ENCODE results near the gene KCNH2. TPM values are rescaled to one million over a fixed set of nuclear protein-coding genes. Genes with fewer than 3 reads are reported as not detected.

KCNH2 gene
- polyA plus RNA-seq, 3 donors, result not detected

DNA sequence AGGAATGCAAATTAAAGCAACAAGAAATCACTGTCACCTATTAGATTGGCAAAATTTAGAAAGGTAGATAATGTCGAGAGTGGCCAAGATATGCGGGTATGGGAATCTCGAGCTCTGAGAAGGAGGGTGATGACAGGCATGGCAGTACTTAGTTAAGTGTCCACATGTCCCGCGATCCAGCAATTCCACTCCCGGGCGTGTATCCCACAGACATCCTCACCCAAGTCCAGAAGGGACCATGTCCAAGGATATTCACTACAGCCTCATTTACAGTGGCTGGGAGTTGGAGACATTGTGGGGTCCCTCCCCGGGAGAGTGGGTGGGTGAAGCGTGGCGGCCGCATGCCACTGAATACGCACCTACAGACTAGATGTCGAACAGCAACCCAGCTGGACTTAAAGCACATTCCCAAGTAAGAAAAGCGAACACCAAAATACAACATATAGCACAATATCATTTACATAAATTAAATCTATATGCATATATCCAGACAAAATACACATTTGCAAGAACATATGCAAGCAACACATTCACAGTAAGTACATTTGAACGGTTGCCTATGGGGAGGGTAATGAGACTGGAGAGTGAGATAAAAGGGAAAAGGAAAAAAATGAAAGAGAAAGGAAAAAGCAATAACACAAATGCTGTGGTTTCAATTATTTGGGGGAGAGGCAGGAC, 9.9 kb downstream of the KCNH2 start:
- Histone ChIP-seq H3K79me2 (ENCODE audit: insufficient read depth, low read length) (no peaks in the 10 kb centered on the region), H3K36me3 (replicated peaks in 1 of 2; ENCODE audit: control insufficient read depth in 1 of 2, insufficient read depth in 2 of 2, low read length in 2 of 2) (no peaks in the 10 kb centered on the region), H4K20me1 (ENCODE audit: insufficient read depth, low read length) (no peaks in the 10 kb centered on the region), H3K4me1 (ENCODE audit: control insufficient read depth in 1 of 2, insufficient read depth in 2 of 2, low read length in 2 of 2) (no peaks in the 10 kb centered on the region), H3K27me3 (ENCODE audit: control insufficient read depth in 2 of 2, insufficient read depth in 2 of 2, low read length in 2 of 2) (peaks cover 0 to 18% of the 10 kb centered on the region in 2 donors), H2AFZ (ENCODE audit: insufficient read depth, low read depth, low read length, poor library complexity, severe bottlenecking) (no peak overlapping the region), H3K4me2 (replicated peaks; ENCODE audit: extremely low read depth, low read length, poor library complexity, severe bottlenecking) (no peak overlapping the region), H3K9ac (ENCODE audit: insufficient read depth, low read length, poor library complexity, severe bottlenecking) (no peak overlapping the region), H3K9me3 (replicated peaks in 1 of 2; ENCODE audit: control insufficient read depth in 1 of 2, insufficient read depth in 1 of 2, low read length in 2 of 2) (no peaks in the 10 kb centered on the region), H3K4me3 (replicated peaks in 1 of 3; ENCODE audit: low read depth in 2 of 3, low read length in 3 of 3) (no peak overlapping the region), H3K27ac (ENCODE audit: low read depth in 1 of 2, low read length in 2 of 2) (no peak overlapping the region)
- Mint-ChIP-seq H3K27ac (no peak overlapping the region), H3K36me3 (no peaks in the 10 kb centered on the region), H3K4me3 (no peak overlapping the region), H3K9me3 (no peaks in the 10 kb centered on the region), H3K4me1 (no peaks in the 10 kb centered on the region), H3K27me3 (ENCODE audit: low read depth in 3 of 3) (peaks cover 25 to 65% (median 28%) of the 10 kb centered on the region in 3 donors)
- intact Hi-C loops (cut with micrococcal nuclease), result no loop called here
- no peak for DNase-seq
- 71% methylated on average over 4 of the region's 15 CpGs for WGBS (ENCODE audit: insufficient coverage)
- TF ChIP-seq, protein P1, sequence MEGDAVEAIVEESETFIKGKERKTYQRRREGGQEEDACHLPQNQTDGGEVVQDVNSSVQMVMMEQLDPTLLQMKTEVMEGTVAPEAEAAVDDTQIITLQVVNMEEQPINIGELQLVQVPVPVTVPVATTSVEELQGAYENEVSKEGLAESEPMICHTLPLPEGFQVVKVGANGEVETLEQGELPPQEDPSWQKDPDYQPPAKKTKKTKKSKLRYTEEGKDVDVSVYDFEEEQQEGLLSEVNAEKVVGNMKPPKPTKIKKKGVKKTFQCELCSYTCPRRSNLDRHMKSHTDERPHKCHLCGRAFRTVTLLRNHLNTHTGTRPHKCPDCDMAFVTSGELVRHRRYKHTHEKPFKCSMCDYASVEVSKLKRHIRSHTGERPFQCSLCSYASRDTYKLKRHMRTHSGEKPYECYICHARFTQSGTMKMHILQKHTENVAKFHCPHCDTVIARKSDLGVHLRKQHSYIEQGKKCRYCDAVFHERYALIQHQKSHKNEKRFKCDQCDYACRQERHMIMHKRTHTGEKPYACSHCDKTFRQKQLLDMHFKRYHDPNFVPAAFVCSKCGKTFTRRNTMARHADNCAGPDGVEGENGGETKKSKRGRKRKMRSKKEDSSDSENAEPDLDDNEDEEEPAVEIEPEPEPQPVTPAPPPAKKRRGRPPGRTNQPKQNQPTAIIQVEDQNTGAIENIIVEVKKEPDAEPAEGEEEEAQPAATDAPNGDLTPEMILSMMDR (IDR thresholded peaks at IDR 0.05), result no peak

DNA sequence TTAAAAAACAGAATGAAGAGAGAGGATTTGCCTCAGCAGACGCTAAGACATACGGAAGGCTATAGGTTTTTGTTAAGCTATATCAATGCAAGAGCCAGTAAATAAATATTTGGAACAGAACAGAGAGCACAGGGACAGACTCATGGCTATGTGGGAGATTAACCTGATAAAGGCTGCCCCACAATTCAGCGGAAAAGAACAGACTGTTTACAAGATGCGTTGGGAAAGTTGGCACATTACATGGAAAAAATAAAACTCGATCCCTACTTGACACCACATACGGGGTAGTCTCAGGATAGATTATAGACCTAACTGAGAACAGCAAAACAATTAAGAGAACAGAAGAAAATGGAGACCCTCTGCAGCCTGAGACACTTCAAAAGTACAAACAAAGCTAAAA, 10.8 kb downstream of the KCNH2 start:
- Mint-ChIP-seq H3K27ac (no peak overlapping the region), H3K27me3 (ENCODE audit: low read depth in 3 of 3) (peaks cover 22 to 66% (median 25%) of the 10 kb centered on the region in 3 donors), H3K9me3 (no peaks in the 10 kb centered on the region), H3K4me1 (peaks cover 6% of the 10 kb centered on the region), H3K36me3 (no peaks in the 10 kb centered on the region), H3K4me3 (no peak overlapping the region)
- Histone ChIP-seq H3K27me3 (ENCODE audit: control insufficient read depth in 2 of 2, insufficient read depth in 2 of 2, low read length in 2 of 2) (peaks cover 0 to 17% of the 10 kb centered on the region in 2 donors), H2AFZ (ENCODE audit: insufficient read depth, low read depth, low read length, poor library complexity, severe bottlenecking) (no peak overlapping the region), H3K9ac (ENCODE audit: insufficient read depth, low read length, poor library complexity, severe bottlenecking) (no peak overlapping the region), H3K4me2 (replicated peaks; ENCODE audit: extremely low read depth, low read length, poor library complexity, severe bottlenecking) (no peak overlapping the region), H3K27ac (ENCODE audit: low read depth in 1 of 2, low read length in 2 of 2) (no peak overlapping the region), H4K20me1 (ENCODE audit: insufficient read depth, low read length) (no peaks in the 10 kb centered on the region), H3K4me1 (ENCODE audit: control insufficient read depth in 1 of 2, insufficient read depth in 2 of 2, low read length in 2 of 2) (no peaks in the 10 kb centered on the region), H3K4me3 (replicated peaks in 1 of 3; ENCODE audit: low read depth in 2 of 3, low read length in 3 of 3) (no peak overlapping the region), H3K36me3 (replicated peaks in 1 of 2; ENCODE audit: control insufficient read depth in 1 of 2, insufficient read depth in 2 of 2, low read length in 2 of 2) (no peaks in the 10 kb centered on the region), H3K79me2 (ENCODE audit: insufficient read depth, low read length) (no peaks in the 10 kb centered on the region), H3K9me3 (replicated peaks in 1 of 2; ENCODE audit: control insufficient read depth in 1 of 2, insufficient read depth in 1 of 2, low read length in 2 of 2) (no peaks in the 10 kb centered on the region)
- DNase-seq, result no peak
- TF ChIP-seq, protein P1 (IDR thresholded peaks at IDR 0.05), result no peak
- 83% methylated on average over 3 of the region's 6 CpGs for WGBS (ENCODE audit: insufficient coverage)
- intact Hi-C loops (cut with micrococcal nuclease), result no loop called here
